GM12878 (cell line): ENCODE data around the gene DNAJC16. TPM values are rescaled to one million over a fixed set of nuclear protein-coding genes. Genes with fewer than 3 reads are reported as not detected.

Experiments used
- BHLHE40 ChIP-seq, 2 experiments: fragments of 450-650 bp in 1 of 2; IDR thresholded peaks; 2 replicates each; pipeline ENCODE4 v1.6.1; 2011 to 2017; ENCODE audit warnings: low read depth in 2 of 2, borderline replicate concordance in 1 of 2, improper control_type of control experiment in 1 of 2, low read length in 1 of 2, mild to moderate bottlenecking in 1 of 2
- BRCA1 ChIP-seq: IDR thresholded peaks from 2 replicates; pipeline ENCODE4 v1.6.1; 2011; ENCODE audit warnings: low read depth, low read length, improper control_type of control experiment
- CBFB ChIP-seq: IDR thresholded peaks from 2 replicates; pipeline ENCODE4 v1.6.1; 2016; ENCODE audit warnings: antibody characterized with exemption, low read depth
- HDAC2 ChIP-seq: fragments of 200-600 bp; sonication (generic); IDR thresholded peaks from 2 replicates; pipeline ENCODE4 v1.6.1; 2017
- IKZF1 ChIP-seq: fragments of 450-650 bp; conservative IDR thresholded peaks from 2 replicates; pipeline ENCODE4 v1.6.1; 2017; ENCODE audit warnings: antibody characterized with exemption, mild to moderate bottlenecking
- NRF1 ChIP-seq: conservative IDR thresholded peaks from 2 replicates; pipeline ENCODE4 v1.6.1; 2011; ENCODE audit warnings: mild to moderate bottlenecking, low read depth, low read length, improper control_type of control experiment
- RCOR1 ChIP-seq: conservative IDR thresholded peaks from 2 replicates; pipeline ENCODE4 v1.6.1; 2012; ENCODE audit warnings: low read depth, low read length, improper control_type of control experiment
- RELA ChIP-seq: fragments of 450-650 bp; IDR thresholded peaks from 2 replicates; pipeline ENCODE4 v1.8.0; 2014; ENCODE audit warnings: borderline replicate concordance; ENCODE audit not compliant: partially characterized antibody
- SIN3A ChIP-seq: IDR thresholded peaks from 2 replicates; pipeline ENCODE4 v1.6.1; 2012; ENCODE audit warnings: low read depth, low read length, improper control_type of control experiment
- SIX5 ChIP-seq: IDR thresholded peaks from 2 replicates; pipeline ENCODE4 v1.6.1; 2011; ENCODE audit warnings: mild to moderate bottlenecking, low read depth, low read length, moderate library complexity; ENCODE audit not compliant: severe bottlenecking
- TCF3 ChIP-seq: IDR thresholded peaks from 2 replicates; pipeline ENCODE4 v1.6.1; 2012; ENCODE audit warnings: low read depth, mild to moderate bottlenecking, low read length, borderline replicate concordance; ENCODE audit not compliant: insufficient read depth
- WRNIP1 ChIP-seq: IDR thresholded peaks from 2 replicates; pipeline ENCODE4 v1.6.1; 2011; ENCODE audit warnings: low read depth, low read length, improper control_type of control experiment, borderline replicate concordance
- ZBED1 ChIP-seq: IDR thresholded peaks from 2 replicates; pipeline ENCODE4 v1.6.1; 2016; ENCODE audit warnings: borderline replicate concordance
- ZSCAN29 ChIP-seq: fragments of 450-650 bp; IDR thresholded peaks from 2 replicates; pipeline ENCODE4 v1.6.1; 2017; ENCODE audit warnings: mild to moderate bottlenecking, moderate library complexity
- polyA plus RNA-seq, 11 experiments: library from polyadenylated mRNA; depleted of rRNA in 4 of 11; unstranded in 6 of 11; stranded (reverse) in 5 of 11; fragments of >200 nt; fragmentation: Nextera tagmentation in 4 of 11; fragmentation: Illumina TruSeq in 1 of 11; extraction: Ambion mirVana in 4 of 11; extraction: Trizol in 1 of 11; gene quantifications; 1 replicate in 1 of 11; 2 replicates in 10 of 11; pipeline versions ENCODE4 v1.2.1 to v1.2.3, GENCODE V29; 2011 to 2016; ENCODE audit warnings: inconsistent platforms in 2 of 11, missing spikeins in 2 of 11, low read depth in 1 of 11
- total RNA-seq, 4 experiments: library from RNA; depleted of rRNA in 3 of 4; stranded (reverse); fragments of >200 nt in 3 of 4; fragmentation: Illumina TruSeq in 1 of 4; extraction: Trizol in 1 of 4; gene quantifications; 2 replicates each; pipeline versions ENCODE4 v1.2.1 to v1.2.3, GENCODE V29; 2013 to 2021
- TF ChIP-seq, protein P1 (sequence below): fragments of 450-650 bp; IDR thresholded peaks from 2 replicates; pipeline ENCODE4 v1.6.1; 2018; ENCODE audit warnings: mild to moderate bottlenecking, low read depth, moderate library complexity; ENCODE audit not compliant: partially characterized antibody
- TF ChIP-seq, protein P2 (sequence below): fragments of 450-650 bp; IDR thresholded peaks from 2 replicates; pipeline ENCODE4 v1.6.1; 2018; ENCODE audit warnings: borderline replicate concordance, mild to moderate bottlenecking; ENCODE audit not compliant: partially characterized antibody
- TF ChIP-seq, protein P3 (sequence below): IDR thresholded peaks from 2 replicates; pipeline ENCODE4 v1.6.1; 2012; ENCODE audit warnings: low read depth, low read length, improper control_type of control experiment
- TF ChIP-seq, protein P4 (sequence below): IDR thresholded peaks from 2 replicates; pipeline ENCODE4 v1.6.1; 2011; ENCODE audit warnings: mild to moderate bottlenecking, low read depth, low read length, moderate library complexity; ENCODE audit not compliant: insufficient replicate concordance
- TF ChIP-seq, protein P5 (sequence below): IDR thresholded peaks from 2 replicates; pipeline ENCODE4 v1.6.1; 2011; ENCODE audit warnings: low read depth, mild to moderate bottlenecking, low read length, moderate library complexity, borderline replicate concordance; ENCODE audit errors: extremely low read depth

Gene DNAJC16
- total and polyA plus RNA-seq, 10 of the 15 experiments (the other 5 are each of a cell fraction or from before 2014, with no cell fraction given) = 2.4 to 12.7 (median 7.8) TPM

DNA sequence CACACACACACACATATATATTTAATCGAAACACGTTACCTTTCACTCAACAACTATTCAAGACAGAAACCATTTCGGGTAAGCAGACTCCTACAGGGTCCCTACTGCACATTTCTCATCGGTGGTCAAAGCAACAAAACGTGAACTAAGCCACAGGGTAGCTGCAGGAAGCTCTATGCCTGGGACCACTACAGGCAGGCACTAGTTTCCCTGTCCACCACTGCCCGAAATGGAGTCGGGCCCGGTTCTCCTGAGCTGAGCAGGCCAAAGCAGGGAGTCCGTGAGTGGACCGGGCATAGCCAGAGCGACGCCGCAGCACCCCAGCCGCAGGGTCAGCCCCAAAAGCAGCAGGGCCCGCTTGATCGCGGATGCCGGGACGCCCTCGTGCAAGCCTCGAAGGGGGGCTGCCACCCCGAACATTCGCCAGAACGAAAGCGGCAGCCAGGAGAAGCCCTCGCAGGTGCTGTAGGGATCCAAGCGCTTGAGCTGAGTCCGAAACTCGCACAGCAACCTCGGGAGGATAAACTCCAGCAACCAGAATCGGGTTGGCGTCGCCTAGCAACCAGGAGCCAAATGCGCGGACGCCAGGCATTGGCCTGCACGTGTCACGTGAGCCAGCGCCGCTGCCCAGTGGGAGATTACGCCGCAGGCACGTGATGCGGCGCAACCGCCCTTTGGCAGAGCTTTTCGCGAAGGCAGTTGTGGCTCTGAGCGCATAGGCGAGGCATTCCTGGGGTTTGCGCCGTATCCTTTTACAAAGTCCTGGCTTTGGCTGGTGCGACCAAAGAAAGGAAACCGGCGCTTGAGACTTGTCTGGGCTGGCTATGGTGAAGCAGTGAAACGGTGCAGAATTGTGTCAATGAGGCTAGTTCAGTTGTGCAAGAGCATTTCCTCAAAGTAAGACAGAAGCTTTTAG lies 76.7 kb downstream of the DNAJC16 start (continued):
- TF ChIP-seq RCOR1 (no peak), SIX5 (no peak), ZSCAN29 (no peak), TCF3 (no peak), IKZF1 (peak; percentile 54), WRNIP1 (no peak), CBFB (no peak; the same call in 1 of the 2 replicates), BRCA1 (no peak), ZBED1 (no peak), RELA (peak; percentile 89), HDAC2 (no peak), NRF1 (no peak), SIN3A (no peak), BHLHE40 (IDR thresholded peaks at IDR 0.05; ENCODE audit: borderline replicate concordance in 1 of 2, low read depth in 2 of 2, low read length in 1 of 2) (peak; percentile 90 to 99)
- TF ChIP-seq, protein P1, sequence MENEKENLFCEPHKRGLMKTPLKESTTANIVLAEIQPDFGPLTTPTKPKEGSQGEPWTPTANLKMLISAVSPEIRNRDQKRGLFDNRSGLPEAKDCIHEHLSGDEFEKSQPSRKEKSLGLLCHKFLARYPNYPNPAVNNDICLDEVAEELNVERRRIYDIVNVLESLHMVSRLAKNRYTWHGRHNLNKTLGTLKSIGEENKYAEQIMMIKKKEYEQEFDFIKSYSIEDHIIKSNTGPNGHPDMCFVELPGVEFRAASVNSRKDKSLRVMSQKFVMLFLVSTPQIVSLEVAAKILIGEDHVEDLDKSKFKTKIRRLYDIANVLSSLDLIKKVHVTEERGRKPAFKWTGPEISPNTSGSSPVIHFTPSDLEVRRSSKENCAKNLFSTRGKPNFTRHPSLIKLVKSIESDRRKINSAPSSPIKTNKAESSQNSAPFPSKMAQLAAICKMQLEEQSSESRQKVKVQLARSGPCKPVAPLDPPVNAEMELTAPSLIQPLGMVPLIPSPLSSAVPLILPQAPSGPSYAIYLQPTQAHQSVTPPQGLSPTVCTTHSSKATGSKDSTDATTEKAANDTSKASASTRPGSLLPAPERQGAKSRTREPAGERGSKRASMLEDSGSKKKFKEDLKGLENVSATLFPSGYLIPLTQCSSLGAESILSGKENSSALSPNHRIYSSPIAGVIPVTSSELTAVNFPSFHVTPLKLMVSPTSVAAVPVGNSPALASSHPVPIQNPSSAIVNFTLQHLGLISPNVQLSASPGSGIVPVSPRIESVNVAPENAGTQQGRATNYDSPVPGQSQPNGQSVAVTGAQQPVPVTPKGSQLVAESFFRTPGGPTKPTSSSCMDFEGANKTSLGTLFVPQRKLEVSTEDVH = no peak
- TF ChIP-seq, protein P2, sequence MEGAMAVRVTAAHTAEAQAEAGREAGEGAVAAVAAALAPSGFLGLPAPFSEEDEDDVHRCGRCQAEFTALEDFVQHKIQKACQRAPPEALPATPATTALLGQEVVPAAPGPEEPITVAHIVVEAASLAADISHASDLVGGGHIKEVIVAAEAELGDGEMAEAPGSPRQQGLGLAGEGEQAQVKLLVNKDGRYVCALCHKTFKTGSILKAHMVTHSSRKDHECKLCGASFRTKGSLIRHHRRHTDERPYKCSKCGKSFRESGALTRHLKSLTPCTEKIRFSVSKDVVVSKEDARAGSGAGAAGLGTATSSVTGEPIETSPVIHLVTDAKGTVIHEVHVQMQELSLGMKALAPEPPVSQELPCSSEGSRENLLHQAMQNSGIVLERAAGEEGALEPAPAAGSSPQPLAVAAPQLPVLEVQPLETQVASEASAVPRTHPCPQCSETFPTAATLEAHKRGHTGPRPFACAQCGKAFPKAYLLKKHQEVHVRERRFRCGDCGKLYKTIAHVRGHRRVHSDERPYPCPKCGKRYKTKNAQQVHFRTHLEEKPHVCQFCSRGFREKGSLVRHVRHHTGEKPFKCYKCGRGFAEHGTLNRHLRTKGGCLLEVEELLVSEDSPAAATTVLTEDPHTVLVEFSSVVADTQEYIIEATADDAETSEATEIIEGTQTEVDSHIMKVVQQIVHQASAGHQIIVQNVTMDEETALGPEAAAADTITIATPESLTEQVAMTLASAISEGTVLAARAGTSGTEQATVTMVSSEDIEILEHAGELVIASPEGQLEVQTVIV = no peak
- TF ChIP-seq, protein P3, sequence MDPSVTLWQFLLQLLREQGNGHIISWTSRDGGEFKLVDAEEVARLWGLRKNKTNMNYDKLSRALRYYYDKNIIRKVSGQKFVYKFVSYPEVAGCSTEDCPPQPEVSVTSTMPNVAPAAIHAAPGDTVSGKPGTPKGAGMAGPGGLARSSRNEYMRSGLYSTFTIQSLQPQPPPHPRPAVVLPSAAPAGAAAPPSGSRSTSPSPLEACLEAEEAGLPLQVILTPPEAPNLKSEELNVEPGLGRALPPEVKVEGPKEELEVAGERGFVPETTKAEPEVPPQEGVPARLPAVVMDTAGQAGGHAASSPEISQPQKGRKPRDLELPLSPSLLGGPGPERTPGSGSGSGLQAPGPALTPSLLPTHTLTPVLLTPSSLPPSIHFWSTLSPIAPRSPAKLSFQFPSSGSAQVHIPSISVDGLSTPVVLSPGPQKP = no peak
- TF ChIP-seq, protein P4, sequence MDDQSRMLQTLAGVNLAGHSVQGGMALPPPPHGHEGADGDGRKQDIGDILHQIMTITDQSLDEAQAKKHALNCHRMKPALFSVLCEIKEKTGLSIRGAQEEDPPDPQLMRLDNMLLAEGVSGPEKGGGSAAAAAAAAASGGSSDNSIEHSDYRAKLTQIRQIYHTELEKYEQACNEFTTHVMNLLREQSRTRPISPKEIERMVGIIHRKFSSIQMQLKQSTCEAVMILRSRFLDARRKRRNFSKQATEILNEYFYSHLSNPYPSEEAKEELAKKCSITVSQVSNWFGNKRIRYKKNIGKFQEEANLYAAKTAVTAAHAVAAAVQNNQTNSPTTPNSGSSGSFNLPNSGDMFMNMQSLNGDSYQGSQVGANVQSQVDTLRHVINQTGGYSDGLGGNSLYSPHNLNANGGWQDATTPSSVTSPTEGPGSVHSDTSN = no peak
- TF ChIP-seq, protein P5, sequence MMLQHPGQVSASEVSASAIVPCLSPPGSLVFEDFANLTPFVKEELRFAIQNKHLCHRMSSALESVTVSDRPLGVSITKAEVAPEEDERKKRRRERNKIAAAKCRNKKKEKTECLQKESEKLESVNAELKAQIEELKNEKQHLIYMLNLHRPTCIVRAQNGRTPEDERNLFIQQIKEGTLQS = peak; percentile 98
